MCF 10A (cell line): ENCODE measurements around the gene TNIK. TPM values are rescaled to one million over a fixed set of nuclear protein-coding genes. Genes with fewer than 3 reads are reported as not detected.

ENCODE experiments used
- BruUV-seq: library from RNA; stranded (reverse); fragments of 400-500 nt; replicated peaks from 2 replicates; lab custom pipeline; 2021; lab: Mats Ljungman, UMichigan
- CTCF ChIA-PET: fragments of 300-600 bp; sonication (Branson Sonifier 250); formaldehyde crosslinking; extraction: SDS; loops from one replicate; lab custom pipeline; 2021; ENCODE audit warnings: antibody characterized with exemption, inconsistent platforms; lab: Yijun Ruan, JAX
- POLR2A ChIA-PET: fragments of 300-600, 350-650 bp; sonication (Branson Sonifier 250); formaldehyde crosslinking; extraction: SDS; loops from one replicate; lab custom pipeline; 2020; ENCODE audit warnings: antibody characterized with exemption, inconsistent platforms; lab: Yijun Ruan, JAX
- DNase-seq: peaks from one replicate; pipeline ENCODE4 v3.0.0-alpha.2; 2018; ENCODE audit not compliant: unreplicated experiment
- H3K27ac Mint-ChIP-seq: one replicate; pipeline ENCODE4 v1.8.0; 2022; ENCODE audit warnings: mild to moderate bottlenecking, low read depth, mixed read lengths; ENCODE audit not compliant: unreplicated experiment
- H3K27me3 Mint-ChIP-seq: one replicate; pipeline ENCODE4 v1.8.0; 2022; ENCODE audit warnings: mixed read lengths; ENCODE audit not compliant: insufficient read depth, unreplicated experiment
- H3K36me3 Mint-ChIP-seq: one replicate; pipeline ENCODE4 v1.8.0; 2022; ENCODE audit warnings: mild to moderate bottlenecking, moderate library complexity, mixed read lengths; ENCODE audit not compliant: insufficient read depth, unreplicated experiment
- H3K4me1 Mint-ChIP-seq: one replicate; pipeline ENCODE4 v1.8.0; 2022; ENCODE audit warnings: mixed read lengths; ENCODE audit not compliant: insufficient read depth, unreplicated experiment
- H3K4me3 Mint-ChIP-seq: one replicate; pipeline ENCODE4 v1.8.0; 2022; ENCODE audit warnings: mild to moderate bottlenecking, moderate library complexity, mixed read lengths; ENCODE audit not compliant: unreplicated experiment
- H3K9me3 Mint-ChIP-seq: one replicate; pipeline ENCODE4 v1.8.0; 2022; ENCODE audit warnings: mixed read lengths; ENCODE audit not compliant: unreplicated experiment
- CTCF ChIP-seq: fragments of 200-600 bp; IDR thresholded peaks from one replicate; pipeline ENCODE4 v1.8.0; 2022; ENCODE audit warnings: antibody characterized with exemption, mild to moderate bottlenecking; ENCODE audit not compliant: unreplicated experiment
- intact Hi-C: fragments of 100-400 bp; cut with micrococcal nuclease; formaldehyde crosslinking; loops from 2 replicates; pipeline ENCODE4 v1.14.1; 2022
- total RNA-seq: library from RNA; stranded (reverse); gene quantifications from 2 replicates; pipeline ENCODE4 v1.2.3, GENCODE V29; 2022

Gene TNIK
- total RNA-seq, 1 experiment from 2014 or later = 3.4 TPM

GRCh38 chr3:171365489-171365888, 94.7 kb downstream of the TNIK start:
- Mint-ChIP-seq H3K4me3 (no peak overlapping the region), H3K36me3 (no peaks in the 10 kb centered on the region), H3K27ac (no peak overlapping the region), H3K4me1 (no peaks in the 10 kb centered on the region), H3K27me3 (no peaks in the 10 kb centered on the region), H3K9me3 (no peaks in the 10 kb centered on the region)
- POLR2A ChIA-PET = interaction anchor here (1.7 kb wide), 1 partner anchor 10 kb away, joined by 5 read pairs; no protein-coding TSS in a partner anchor
- intact Hi-C loops = no loop called here
- TF ChIP-seq CTCF = no peak
- DNase-seq = no peak
- CTCF ChIA-PET = no interaction called here
- BruUV-seq = no TSS peak

GRCh38 chr3:171364500-171364899, 95.7 kb downstream of the TNIK start:
- CTCF ChIA-PET = interaction anchor here (0.9 kb wide), 1 partner anchor 96 kb away, joined by 3 read pairs; the partner anchor contains the start of gene TNIK

GRCh38 chr3:171363202-171363601, 97.0 kb downstream of the TNIK start:
- Mint-ChIP-seq H3K4me3 (no peak overlapping the region), H3K4me1 (peaks cover 6% of the 10 kb centered on the region), H3K9me3 (no peaks in the 10 kb centered on the region), H3K27me3 (no peaks in the 10 kb centered on the region), H3K27ac (no peak overlapping the region), H3K36me3 (no peaks in the 10 kb centered on the region)
- intact Hi-C loops = no loop called here
- ChIA-PET POLR2A (interaction anchor here (1.1 kb wide), 1 partner anchor 97 kb away, joined by 3 read pairs; the partner anchor contains the start of gene TNIK), CTCF (interaction anchor here (0.6 to 0.9 kb wide), 4 partner anchors 16 to 398 kb away, joined by 3 read pairs; no protein-coding TSS in a partner anchor)
- BruUV-seq = no TSS peak
- no peak for TF ChIP-seq CTCF
- DNase-seq = no peak

More at GRCh38 chr3:171364500-171364899, 95.7 kb downstream of the TNIK start:
- no peak for TF ChIP-seq CTCF
- no TSS peak for BruUV-seq
- Mint-ChIP-seq H3K4me1 (no peaks in the 10 kb centered on the region), H3K27me3 (no peaks in the 10 kb centered on the region), H3K36me3 (no peaks in the 10 kb centered on the region), H3K4me3 (no peak overlapping the region), H3K27ac (no peak overlapping the region), H3K9me3 (no peaks in the 10 kb centered on the region)
- POLR2A ChIA-PET = interaction anchor here (1.1 to 1.7 kb wide), 2 partner anchors 9 to 495 kb away, joined by 3 to 5 read pairs; partner anchors contain the start of gene RPL22L1
- intact Hi-C loops = no loop called here
- no peak for DNase-seq

GRCh38 chr3:171362575-171362974, 97.6 kb downstream of the TNIK start:
- H3K27me3 Mint-ChIP-seq = no peaks in the 10 kb centered on the region
- no peak for DNase-seq
- intact Hi-C loops = no loop called here
- H3K4me3 Mint-ChIP-seq = no peak overlapping the region
- no peak for TF ChIP-seq CTCF
- H3K27ac Mint-ChIP-seq = no peak overlapping the region
- CTCF ChIA-PET = interaction anchor here (0.6 to 0.9 kb wide), 2 partner anchors 16 to 209 kb away, joined by 3 read pairs; no protein-coding TSS in a partner anchor
- no TSS peak for BruUV-seq
- H3K4me1 Mint-ChIP-seq = peaks cover 6% of the 10 kb centered on the region
- POLR2A ChIA-PET = interaction anchor here (1.1 kb wide), 1 partner anchor 98 kb away, joined by 3 read pairs; the partner anchor contains the start of gene TNIK
- H3K9me3 Mint-ChIP-seq = no peaks in the 10 kb centered on the region
- no peaks in the 10 kb centered on the region for H3K36me3 Mint-ChIP-seq
